Activated CD4-positive, alpha-beta T cell treated with anti-CD3 and anti-CD28 coated beads, Interleukin-2, Interleukin-6, amounts not matched to agents 100 ng/mL and 50 ng/mL, durations not matched to agents 16 hours and 8 hours (primary cell): ENCODE data around the gene ARHGAP44.

Experiments
- DNase-seq: peaks from one replicate; pipeline ENCODE4 v3.0.0-alpha.2; 2020

The ARHGAP44 gene

GRCh38 chr17:13027246-13027645 is 237.9 kb downstream of the ARHGAP44 start:
- no peak for DNase-seq

- no peak for DNase-seq
These were observed 240.0 kb downstream of the ARHGAP44 start for GRCh38 chr17:13029340-13029739.

GRCh38 chr17:13030056-13030455 is 240.8 kb downstream of the ARHGAP44 start:
- no peak for DNase-seq

- peak; percentile 69 for DNase-seq
These were observed 241.4 kb downstream of the ARHGAP44 start for GRCh38 chr17:13030459-13031300.

GRCh38 chr17:13031718-13032350 is 242.5 kb downstream of the ARHGAP44 start:
- DNase-seq, result peak; percentile 65

- no peak for DNase-seq
These were observed 246.1 kb downstream of the ARHGAP44 start for GRCh38 chr17:13035420-13035819.

- DNase-seq, result no peak
These were observed 247.5 kb downstream of the ARHGAP44 start for GRCh38 chr17:13036751-13037150.

GRCh38 chr17:13038931-13039665 is 249.8 kb downstream of the ARHGAP44 start:
- no peak for DNase-seq
